ENCODE data around the gene PHC2. TPM values are rescaled to one million over a fixed set of nuclear protein-coding genes. Genes with fewer than 3 reads are reported as not detected.

The PHC2 gene
- total and polyA plus RNA-seq, 9 of the 15 experiments (the other 6 are each of a cell fraction or from before 2014, with no cell fraction given): 3.1 to 67.6 (median 34.6) TPM

- no TSS peak for BruUV-seq (replicated peaks)
These were observed 12.1 kb downstream of the PHC2 start for GRCh38 chr1:33418811-33419210.

GRCh38 chr1:33414879-33415278 lies 16.0 kb downstream of the PHC2 start:
- WGBS (ENCODE audit: insufficient coverage, low coverage, missing lambda C conversion rate): 3% methylated on average over 5 of the region's 5 CpGs
- in situ Hi-C loops (cut with MboI) (no loop called here), intact Hi-C loops (cut with micrococcal nuclease) (no loop called here)
- Histone ChIP-seq H3K27ac (ENCODE audit: extremely low read depth, low read depth, low read length) (no peak overlapping the region), H3K27me3 (ENCODE audit: control insufficient read depth in 2 of 2, insufficient read depth in 2 of 2, low read length in 2 of 2) (peaks cover 3 to 5% of the 10 kb centered on the region in 2 experiments; a peak in 4 of 5 replicates), H3K79me2 (ENCODE audit: control insufficient read depth, insufficient read depth, low read length) (no peaks in the 10 kb centered on the region), H3K4me2 (ENCODE audit: insufficient read depth, low read length) (no peak overlapping the region), H3K4me1 (replicated peaks in 1 of 2; ENCODE audit: control insufficient read depth in 2 of 2, insufficient read depth in 2 of 2, low read length in 2 of 2) (no peaks in the 10 kb centered on the region), H3K4me3 (no peak overlapping the region), H3K9me1 (ENCODE audit: control insufficient read depth, insufficient read depth, low read length) (no peaks in the 10 kb centered on the region), H3K9me3 (replicated peaks; ENCODE audit: control insufficient read depth, insufficient read depth, low read depth, low read length) (no peaks in the 10 kb centered on the region; the same call in 1 of the 2 replicates), H4K20me1 (replicated peaks; ENCODE audit: control insufficient read depth, insufficient read depth, low read length) (no peaks in the 10 kb centered on the region), H3K36me3 (ENCODE audit: control insufficient read depth, insufficient read depth, low read length) (no peaks in the 10 kb centered on the region), H2AFZ (ENCODE audit: low read depth, low read length) (no peak overlapping the region), H3K9ac (ENCODE audit: insufficient read depth in 1 of 2, low read depth in 2 of 2, low read length in 2 of 2) (no peak overlapping the region)
- no TSS peak for BruUV-seq (replicated peaks)
- ChIA-PET POLR2A (interaction anchor here (0.8 kb wide), 1 partner anchor 18 kb away, joined by 3 read pairs; no protein-coding TSS in a partner anchor), CTCF (ENCODE audit: low intra/inter-chr PET ratio) (no interaction called here)
- ATAC-seq (no peak), DNase-seq (ENCODE audit: extremely low read depth in 1 of 4, low spot score in 3 of 4) (no peak), FAIRE-seq (no peak)
- TF ChIP-seq HDGF (IDR thresholded peaks at IDR 0.05) (no peak), SRSF3 (IDR thresholded peaks at IDR 0.05; ENCODE audit: insufficient read depth, low read length) (no peak), BHLHE40 (IDR thresholded peaks at IDR 0.05; ENCODE audit: low read length) (no peak), ZNF121 (CRISPR knock-in tag; conservative IDR thresholded peaks at IDR 0.05) (no peak), TSHZ1 (CRISPR knock-in tag; IDR thresholded peaks at IDR 0.05) (no peak), ILK (tag; IDR thresholded peaks at IDR 0.05; ENCODE audit: borderline replicate concordance, low read depth) (no peak), GATAD2B (IDR thresholded peaks at IDR 0.05; ENCODE audit: borderline replicate concordance) (no peak), KDM1A (IDR thresholded peaks at IDR 0.05) (no peak), ZNF57 (CRISPR knock-in tag; IDR thresholded peaks at IDR 0.05) (no peak), ZNF280B (CRISPR knock-in tag; IDR thresholded peaks at IDR 0.05) (no peak), RBM39 (optimal IDR thresholded peaks at IDR 0.05; ENCODE audit: low read depth, low read length) (no peak)

More at GRCh38 chr1:33418811-33419210, 12.1 kb downstream of the PHC2 start:
- ChIA-PET POLR2A (no interaction called here), CTCF (ENCODE audit: low intra/inter-chr PET ratio) (no interaction called here)
- H3K27ac ChIP-seq (ENCODE audit: extremely low read depth, low read depth, low read length): no peak overlapping the region
- no peak for ATAC-seq
- H3K9me1 ChIP-seq (ENCODE audit: control insufficient read depth, insufficient read depth, low read length): no peaks in the 10 kb centered on the region
- no peak overlapping the region for H3K9ac ChIP-seq (ENCODE audit: insufficient read depth in 1 of 2, low read depth in 2 of 2, low read length in 2 of 2)
- TF ChIP-seq CSDE1 (IDR thresholded peaks at IDR 0.05) (no peak), XRCC4 (IDR thresholded peaks at IDR 0.05; ENCODE audit: extremely low read depth, insufficient read depth, insufficient read length) (no peak), DMBX1 (CRISPR knock-in tag; IDR thresholded peaks at IDR 0.05; ENCODE audit: borderline replicate concordance) (no peak), ZSCAN29 (IDR thresholded peaks at IDR 0.05) (no peak)
- no peak for DNase-seq (ENCODE audit: extremely low read depth in 1 of 4, low spot score in 3 of 4)
- no peak overlapping the region for H2AFZ ChIP-seq (ENCODE audit: low read depth, low read length)
- no peak for FAIRE-seq
- intact Hi-C loops (cut with micrococcal nuclease) (no loop called here), in situ Hi-C loops (cut with MboI) (no loop called here)
- H3K4me1 ChIP-seq (replicated peaks in 1 of 2; ENCODE audit: control insufficient read depth in 2 of 2, insufficient read depth in 2 of 2, low read length in 2 of 2): no peaks in the 10 kb centered on the region
- peaks cover 4 to 6% of the 10 kb centered on the region in 2 experiments; a peak in 3 of 5 replicates for H3K27me3 ChIP-seq (ENCODE audit: control insufficient read depth in 2 of 2, insufficient read depth in 2 of 2, low read length in 2 of 2)
- H3K4me2 ChIP-seq (ENCODE audit: insufficient read depth, low read length): no peak overlapping the region
- H4K20me1 ChIP-seq (replicated peaks; ENCODE audit: control insufficient read depth, insufficient read depth, low read length): no peaks in the 10 kb centered on the region
- H3K79me2 ChIP-seq (ENCODE audit: control insufficient read depth, insufficient read depth, low read length): no peaks in the 10 kb centered on the region
- 6% methylated on average over 1 of the region's 1 CpG for WGBS (ENCODE audit: insufficient coverage, low coverage, missing lambda C conversion rate)
- no peaks in the 10 kb centered on the region for H3K36me3 ChIP-seq (ENCODE audit: control insufficient read depth, insufficient read depth, low read length)
- H3K4me3 ChIP-seq: no peak overlapping the region
- H3K9me3 ChIP-seq (replicated peaks; ENCODE audit: control insufficient read depth, insufficient read depth, low read depth, low read length): no peaks in the 10 kb centered on the region; the same call in 1 of the 2 replicates

All from K562 (cell line).